Upper lobe of left lung (tissue), 4 donors: Measurements from ENCODE around the gene ACER1.

Experiments
- POLR2A ChIP-seq, 4 donors: fragments of 450-650 bp; IDR thresholded peaks; one replicate each; pipeline ENCODE4 v1.5.1; 2016 to 2017; ENCODE audit warnings: antibody characterized with exemption in 4 of 4, mild to moderate bottlenecking in 2 of 4
- POLR2AphosphoS5 ChIP-seq, 2 donors: sonication (generic); formaldehyde crosslinking; IDR thresholded peaks; one replicate each; pipeline ENCODE4 v1.5.1; 2017; ENCODE audit warnings: antibody characterized with exemption in 2 of 2
- TF ChIP-seq, protein P1 (sequence below), 6 experiments: fragments of 450-650 bp in 4 of 6; fragments of 200-600 bp in 2 of 6; sonication (generic) in 2 of 6; IDR thresholded peaks; one replicate each; pipeline ENCODE4 v1.5.1; 2016 to 2019; ENCODE audit warnings: antibody characterized with exemption in 6 of 6

DNA sequence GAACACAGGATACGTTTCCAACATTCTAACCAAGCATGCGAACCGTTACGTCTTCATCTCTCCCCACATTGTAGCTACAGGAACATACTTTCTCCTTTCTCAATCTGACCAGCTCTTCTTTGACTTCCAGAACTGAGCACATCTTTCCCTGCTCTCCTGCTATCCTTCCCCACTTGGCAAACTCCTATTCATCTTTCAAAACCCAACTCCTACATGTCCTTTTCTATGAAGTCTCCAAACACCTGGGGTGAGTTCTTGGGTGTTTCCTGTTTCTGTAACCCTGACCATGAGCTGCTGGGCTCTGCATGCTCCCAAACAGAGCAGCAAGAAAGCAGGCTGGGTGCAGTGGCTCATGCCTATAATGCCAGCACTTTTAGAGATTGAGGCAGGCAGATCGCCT is 6.6 kb downstream of the ACER1 start:
- TF ChIP-seq, protein P1, sequence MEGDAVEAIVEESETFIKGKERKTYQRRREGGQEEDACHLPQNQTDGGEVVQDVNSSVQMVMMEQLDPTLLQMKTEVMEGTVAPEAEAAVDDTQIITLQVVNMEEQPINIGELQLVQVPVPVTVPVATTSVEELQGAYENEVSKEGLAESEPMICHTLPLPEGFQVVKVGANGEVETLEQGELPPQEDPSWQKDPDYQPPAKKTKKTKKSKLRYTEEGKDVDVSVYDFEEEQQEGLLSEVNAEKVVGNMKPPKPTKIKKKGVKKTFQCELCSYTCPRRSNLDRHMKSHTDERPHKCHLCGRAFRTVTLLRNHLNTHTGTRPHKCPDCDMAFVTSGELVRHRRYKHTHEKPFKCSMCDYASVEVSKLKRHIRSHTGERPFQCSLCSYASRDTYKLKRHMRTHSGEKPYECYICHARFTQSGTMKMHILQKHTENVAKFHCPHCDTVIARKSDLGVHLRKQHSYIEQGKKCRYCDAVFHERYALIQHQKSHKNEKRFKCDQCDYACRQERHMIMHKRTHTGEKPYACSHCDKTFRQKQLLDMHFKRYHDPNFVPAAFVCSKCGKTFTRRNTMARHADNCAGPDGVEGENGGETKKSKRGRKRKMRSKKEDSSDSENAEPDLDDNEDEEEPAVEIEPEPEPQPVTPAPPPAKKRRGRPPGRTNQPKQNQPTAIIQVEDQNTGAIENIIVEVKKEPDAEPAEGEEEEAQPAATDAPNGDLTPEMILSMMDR (IDR thresholded peaks at IDR 0.05) = no peak
- TF ChIP-seq POLR2A (IDR thresholded peaks at IDR 0.05) (no peak), POLR2AphosphoS5 (IDR thresholded peaks at IDR 0.05) (no peak)
